ENCODE data around the gene TOR1AIP2. TPM values are rescaled to one million over a fixed set of nuclear protein-coding genes. Genes with fewer than 3 reads are reported as not detected.

Gene TOR1AIP2
- total RNA-seq, 4 donors from 2014 or later, result 65.9 to 138 (median 86.1) TPM

DNA sequence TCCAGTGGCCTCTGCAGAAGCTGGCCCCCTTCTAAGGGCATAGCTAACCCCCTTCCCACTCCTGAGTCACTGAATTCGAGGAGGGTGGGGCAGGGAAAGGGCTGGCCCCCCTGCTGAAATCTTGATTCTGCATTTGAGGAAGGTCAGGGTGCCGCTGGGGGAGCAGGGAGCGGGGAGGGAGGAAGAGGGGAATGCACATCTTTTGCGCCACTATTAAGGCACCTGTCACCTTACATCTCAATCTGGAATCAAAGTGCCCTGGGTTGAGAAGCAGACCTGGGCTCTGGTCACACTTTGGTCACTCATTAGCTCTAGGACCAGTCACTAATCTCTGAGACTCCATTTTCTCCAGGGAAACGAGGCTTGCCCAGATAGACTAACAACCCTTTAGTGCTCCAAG lies 62.0 kb downstream of the TOR1AIP2 start:
- TF ChIP-seq, protein P1, sequence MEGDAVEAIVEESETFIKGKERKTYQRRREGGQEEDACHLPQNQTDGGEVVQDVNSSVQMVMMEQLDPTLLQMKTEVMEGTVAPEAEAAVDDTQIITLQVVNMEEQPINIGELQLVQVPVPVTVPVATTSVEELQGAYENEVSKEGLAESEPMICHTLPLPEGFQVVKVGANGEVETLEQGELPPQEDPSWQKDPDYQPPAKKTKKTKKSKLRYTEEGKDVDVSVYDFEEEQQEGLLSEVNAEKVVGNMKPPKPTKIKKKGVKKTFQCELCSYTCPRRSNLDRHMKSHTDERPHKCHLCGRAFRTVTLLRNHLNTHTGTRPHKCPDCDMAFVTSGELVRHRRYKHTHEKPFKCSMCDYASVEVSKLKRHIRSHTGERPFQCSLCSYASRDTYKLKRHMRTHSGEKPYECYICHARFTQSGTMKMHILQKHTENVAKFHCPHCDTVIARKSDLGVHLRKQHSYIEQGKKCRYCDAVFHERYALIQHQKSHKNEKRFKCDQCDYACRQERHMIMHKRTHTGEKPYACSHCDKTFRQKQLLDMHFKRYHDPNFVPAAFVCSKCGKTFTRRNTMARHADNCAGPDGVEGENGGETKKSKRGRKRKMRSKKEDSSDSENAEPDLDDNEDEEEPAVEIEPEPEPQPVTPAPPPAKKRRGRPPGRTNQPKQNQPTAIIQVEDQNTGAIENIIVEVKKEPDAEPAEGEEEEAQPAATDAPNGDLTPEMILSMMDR (IDR thresholded peaks at IDR 0.05), result no peak
- ATAC-seq (ENCODE audit: low FRiP score) (no peak), DNase-seq (ENCODE audit: low spot score) (no peak)

DNA sequence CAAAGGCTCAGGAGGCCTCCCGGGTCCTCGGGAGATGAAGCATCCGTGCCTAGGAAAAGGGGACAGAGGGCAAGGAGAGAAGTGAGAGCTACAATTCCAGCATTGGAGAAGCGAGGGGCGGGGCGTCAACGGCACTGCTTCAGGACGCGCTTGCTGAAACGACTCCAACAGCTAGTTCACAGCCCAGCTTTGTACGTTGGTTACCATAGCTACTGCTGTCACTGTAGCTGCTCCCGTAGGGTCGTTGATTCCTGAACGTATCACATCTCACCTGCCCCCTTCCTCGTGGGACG lies 63.1 kb downstream of the TOR1AIP2 start:
- ATAC-seq (ENCODE audit: low FRiP score) (peak; percentile 19), DNase-seq (ENCODE audit: low spot score) (no peak)
- TF ChIP-seq, protein P1 (IDR thresholded peaks at IDR 0.05), result no peak

DNA sequence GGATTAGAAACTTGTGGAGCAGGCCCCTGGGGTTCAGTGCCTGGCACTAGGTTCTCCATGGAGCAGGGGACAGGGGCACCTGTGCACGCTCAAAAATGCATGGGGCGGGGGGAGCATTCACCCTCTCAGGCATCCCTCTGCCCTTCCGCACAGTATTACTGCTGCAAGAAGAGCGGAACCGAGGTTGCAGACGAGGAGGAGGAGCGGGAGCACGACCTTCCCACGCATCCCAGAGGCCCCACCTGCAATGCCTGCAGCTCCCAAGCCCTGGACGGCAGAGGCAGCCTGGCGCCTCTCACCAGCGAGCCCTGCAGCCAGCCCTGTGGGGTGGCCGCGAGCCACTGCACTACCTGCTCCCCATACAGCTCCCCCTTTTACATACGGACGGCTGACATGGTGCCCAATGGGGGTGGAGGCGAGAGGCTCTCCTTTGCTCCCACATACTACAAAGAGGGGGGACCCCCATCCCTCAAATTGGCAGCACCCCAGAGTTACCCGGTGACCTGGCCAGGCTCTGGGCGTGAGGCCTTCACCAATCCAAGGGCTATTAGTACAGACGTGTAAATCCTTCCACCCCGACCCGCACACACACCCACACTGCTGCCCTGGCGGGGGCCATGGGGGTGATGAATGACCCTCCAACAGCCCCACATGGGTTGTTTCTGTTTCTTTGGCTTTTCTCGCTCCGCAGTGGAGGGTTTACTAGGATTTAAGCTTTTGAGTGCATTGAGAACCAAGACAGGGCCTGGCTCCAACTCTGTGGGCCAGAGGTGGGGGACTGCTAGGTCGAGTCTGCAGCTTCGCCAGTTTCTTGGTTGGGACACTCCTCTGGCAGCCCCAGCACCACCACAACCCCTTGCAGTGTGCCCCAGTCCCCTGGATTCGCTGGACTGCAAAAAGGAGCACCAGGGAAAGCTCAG lies 63.7 kb downstream of the TOR1AIP2 start:
- DNase-seq (ENCODE audit: low spot score) (no peak), ATAC-seq (ENCODE audit: low FRiP score) (no peak)
- TF ChIP-seq, protein P1 (IDR thresholded peaks at IDR 0.05), result no peak

DNA sequence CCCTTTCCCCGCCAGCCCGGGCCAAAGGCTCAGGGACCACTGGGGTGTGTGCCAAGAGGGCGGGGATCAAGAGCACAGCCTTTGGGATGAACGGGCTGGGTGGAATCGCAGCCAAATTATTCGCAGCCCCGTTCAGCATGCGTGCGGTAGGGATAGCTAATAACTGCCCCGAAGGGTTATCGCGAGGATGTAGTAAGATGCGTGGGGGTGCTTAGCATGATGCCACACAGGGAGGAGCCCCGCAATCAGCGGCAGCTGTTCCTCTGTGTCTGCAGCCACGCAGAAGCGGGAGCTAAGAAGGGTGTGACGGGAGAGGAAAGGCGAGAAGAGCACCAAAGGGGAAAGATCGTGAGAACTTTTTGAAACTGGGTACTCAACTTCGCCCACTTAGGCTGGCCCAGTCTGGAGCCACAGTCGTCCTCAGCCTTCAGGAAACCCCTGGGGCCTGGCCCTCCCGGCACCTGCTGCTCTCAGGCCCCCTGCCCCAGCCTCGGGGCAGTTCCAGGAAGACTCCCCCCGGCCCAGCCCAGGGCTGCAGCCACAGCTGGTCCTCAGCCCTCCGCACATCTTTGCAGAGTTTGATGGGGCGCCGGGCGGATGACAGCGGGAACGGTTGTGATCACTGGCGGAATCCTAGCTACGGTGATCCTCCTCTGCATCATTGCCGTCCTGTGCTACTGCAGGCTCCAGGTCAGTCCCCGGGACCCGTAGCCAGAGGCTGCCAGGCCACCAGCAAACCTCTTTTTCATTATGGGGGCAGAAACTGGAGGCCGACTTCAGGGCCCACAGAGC lies 64.9 kb downstream of the TOR1AIP2 start:
- ATAC-seq (ENCODE audit: low FRiP score) (no peak), DNase-seq (ENCODE audit: low spot score) (no peak)
- TF ChIP-seq, protein P1 (IDR thresholded peaks at IDR 0.05), result no peak

DNA sequence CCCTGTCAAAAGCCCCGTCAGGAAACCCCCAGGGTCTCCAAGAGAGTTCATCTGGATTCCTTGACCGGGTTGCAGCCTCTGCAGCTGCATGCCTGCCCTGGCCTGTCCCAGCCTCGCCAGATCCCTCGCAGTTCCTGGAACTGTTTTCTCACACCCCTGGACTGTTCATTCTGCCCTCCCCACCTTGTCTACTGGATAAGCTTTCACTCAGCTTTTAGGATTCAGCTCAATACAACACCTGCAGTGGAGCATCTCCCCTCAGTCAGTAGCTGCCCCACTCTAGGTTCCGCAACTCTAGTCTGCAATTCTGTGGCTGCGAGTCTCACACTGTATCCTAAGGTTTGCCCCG lies 67.3 kb downstream of the TOR1AIP2 start:
- ATAC-seq (ENCODE audit: low FRiP score) (no peak), DNase-seq (ENCODE audit: low spot score) (no peak)
- TF ChIP-seq, protein P1 (IDR thresholded peaks at IDR 0.05), result no peak

DNA sequence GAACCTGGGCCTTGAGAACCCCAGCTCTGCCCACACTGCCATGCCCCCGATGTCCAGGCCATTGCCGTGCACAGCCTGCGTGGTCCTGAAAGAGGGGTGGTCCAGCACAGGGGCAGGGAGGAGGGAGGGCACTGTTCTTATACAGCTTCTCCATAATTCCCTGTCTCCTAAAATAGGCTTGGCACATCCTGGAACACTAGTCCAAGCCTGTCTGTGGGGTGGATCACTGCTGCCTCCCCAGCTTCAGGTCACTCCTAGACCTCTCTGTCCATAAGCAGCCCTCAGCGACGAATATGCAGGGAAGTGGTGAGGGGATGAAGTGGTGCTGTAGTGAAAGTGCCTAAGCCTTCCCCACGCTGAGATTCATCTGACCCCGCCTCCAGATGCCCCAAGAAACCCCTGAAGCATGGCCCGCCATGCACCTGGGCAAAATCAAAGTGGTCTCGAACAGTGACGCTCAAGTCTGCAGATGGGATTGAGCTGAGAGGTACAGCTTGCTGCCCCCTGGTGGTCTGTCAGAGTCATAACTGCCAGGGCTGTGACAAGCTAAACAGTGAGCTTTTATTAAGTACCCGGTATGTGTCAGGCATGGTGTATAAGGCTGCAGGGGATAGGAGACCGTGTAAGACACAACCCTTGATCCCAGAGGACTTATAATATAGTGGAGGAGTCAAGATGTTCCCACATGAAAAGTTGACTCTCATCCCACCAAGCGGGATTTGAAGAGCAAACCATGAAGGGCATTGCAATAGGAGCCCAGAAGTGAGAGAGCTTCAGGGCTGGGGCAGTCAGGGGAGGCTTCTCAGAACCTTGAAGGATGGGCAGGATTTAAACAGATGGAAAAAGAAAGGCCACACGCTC lies 67.9 kb downstream of the TOR1AIP2 start:
- ATAC-seq (ENCODE audit: low FRiP score), result no peak
- TF ChIP-seq, protein P1 (IDR thresholded peaks at IDR 0.05), result peak in 2 of 3 donors; percentile 11 to 85
- no peak for DNase-seq (ENCODE audit: low spot score)
